GM12878 (cell line): ENCODE measurements around the gene TRIM41. TPM values are rescaled to one million over a fixed set of nuclear protein-coding genes. Genes with fewer than 3 reads are reported as not detected.

Experiments
- ATAC-seq: fragments of 200-7000 bp; cut with Tn5 transposase; 3 replicates; pipeline ENCODE4 v1.9.1; 2020; ENCODE audit warnings: mild to moderate bottlenecking, moderate library complexity
- BruUV-seq: library from RNA; stranded (reverse); fragments of 400-500 nt; replicated peaks from 2 replicates; lab custom pipeline; 2021; lab: Mats Ljungman, UMichigan
- CTCF ChIA-PET: fragments of 300-600 bp; sonication (Branson Sonifier 250); formaldehyde crosslinking; extraction: SDS; loops from one replicate; lab custom pipeline; 2021; ENCODE audit warnings: inconsistent platforms; lab: Yijun Ruan, JAX
- POLR2A ChIA-PET: fragments of 350-600 bp; formaldehyde crosslinking; extraction: SDS; loops from one replicate; lab custom pipeline; 2021; ENCODE audit warnings: inconsistent platforms; lab: Charles Lee
- RAD21 ChIA-PET: fragments of 300-600 bp; sonication (Branson Sonifier 250); formaldehyde crosslinking; loops from one replicate; lab custom pipeline; 2023; ENCODE audit warnings: antibody characterized with exemption; ENCODE audit not compliant: unreplicated experiment; lab: Charles Lee
- SMC1A ChIA-PET: fragments of 300-600 bp; sonication (Branson Sonifier 250); formaldehyde crosslinking; loops from one replicate; lab custom pipeline; 2023; ENCODE audit not compliant: unreplicated experiment, uncharacterized antibody; lab: Charles Lee
- DNase-seq: peaks from one replicate; pipeline ENCODE4 v3.0.0-alpha.2; 2011; ENCODE audit warnings: low read depth, low spot score
- FAIRE-seq: peaks from 3 replicates; lab custom pipeline; 2011; peaks lifted over from hg19 to GRCh38; lab: Jason Lieb, UNC
- H2AFZ ChIP-seq: 2 replicates; pipeline ENCODE4 v1.6.0; 2011; ENCODE audit warnings: low read depth, low read length, control low read depth; ENCODE audit not compliant: control insufficient read depth
- H3K27ac ChIP-seq: 2 replicates; pipeline ENCODE4 v1.5.1; 2011; ENCODE audit warnings: control low read depth; ENCODE audit not compliant: control insufficient read depth, insufficient read depth
- H3K27me3 ChIP-seq, 2 experiments: replicated peaks in 1 of 2; 2 replicates each; pipeline versions ENCODE4 v1.6.0 to v1.6.1; 2011; ENCODE audit warnings: low read length in 1 of 2; ENCODE audit not compliant: control insufficient read depth in 2 of 2, insufficient read depth in 2 of 2
- H3K36me3 ChIP-seq, 2 experiments: 2 replicates each; pipeline ENCODE4 v1.5.1; 2011; ENCODE audit warnings: low read length in 1 of 2; ENCODE audit not compliant: control insufficient read depth in 2 of 2, insufficient read depth in 2 of 2
- H3K4me1 ChIP-seq: 2 replicates; pipeline ENCODE4 v1.6.1; 2011; ENCODE audit warnings: mild to moderate bottlenecking, low read length, moderate library complexity, mixed read lengths; ENCODE audit not compliant: control insufficient read depth, insufficient read depth
- H3K4me2 ChIP-seq: 2 replicates; pipeline ENCODE4 v1.6.0; 2011; ENCODE audit warnings: control low read depth; ENCODE audit not compliant: control insufficient read depth, insufficient read depth
- H3K4me3 ChIP-seq: fragments of 200-600 bp; sonication (generic); 2 replicates; pipeline ENCODE4 v1.5.1; 2016
- H3K79me2 ChIP-seq: 2 replicates; pipeline ENCODE4 v1.6.0; 2011; ENCODE audit warnings: low read length; ENCODE audit not compliant: control insufficient read depth, insufficient read depth
- H3K9ac ChIP-seq: 2 replicates; pipeline ENCODE4 v1.8.0; 2011; ENCODE audit warnings: low read length, control low read depth, mixed read lengths; ENCODE audit not compliant: control insufficient read depth, insufficient read depth
- H3K9me3 ChIP-seq: replicated peaks from 3 replicates; pipeline ENCODE4 v1.5.1; 2011; ENCODE audit warnings: mild to moderate bottlenecking, low read length; ENCODE audit not compliant: control insufficient read depth, insufficient read depth
- H4K20me1 ChIP-seq: 2 replicates; pipeline ENCODE4 v1.6.0; 2011; ENCODE audit not compliant: control insufficient read depth, insufficient read depth
- CBX3 ChIP-seq: fragments of 200-600 bp; sonication (generic); IDR thresholded peaks from 2 replicates; pipeline ENCODE4 v1.6.1; 2016; ENCODE audit warnings: low read depth, borderline replicate concordance
- E4F1 ChIP-seq: fragments of 450-650 bp; IDR thresholded peaks from 2 replicates; pipeline ENCODE4 v1.6.1; 2018; ENCODE audit warnings: borderline replicate concordance, mild to moderate bottlenecking; ENCODE audit not compliant: partially characterized antibody
- EP300 ChIP-seq, 2 experiments: fragments of 150-350 bp in 1 of 2; IDR thresholded peaks; 2 replicates each; pipeline ENCODE4 v1.6.1; 2011 to 2012; ENCODE audit warnings: low read depth in 2 of 2, low read length in 2 of 2, borderline replicate concordance in 1 of 2, improper control_type of control experiment in 1 of 2, inconsistent platforms in 1 of 2; ENCODE audit not compliant: control insufficient read depth in 1 of 2
- ESRRA ChIP-seq: IDR thresholded peaks from 2 replicates; pipeline ENCODE4 v1.6.1; 2012; ENCODE audit warnings: mild to moderate bottlenecking, low read length, improper control_type of control experiment
- HDAC6 ChIP-seq: fragments of 200-600 bp; sonication (generic); IDR thresholded peaks from one replicate; pipeline ENCODE4 v1.8.0; 2017; ENCODE audit warnings: antibody characterized with exemption; ENCODE audit not compliant: unreplicated experiment
- MXI1 ChIP-seq: fragments of 150-350 bp; IDR thresholded peaks from 2 replicates; pipeline ENCODE4 v1.6.1; 2011; ENCODE audit warnings: low read depth, mild to moderate bottlenecking, inconsistent platforms, low read length, improper control_type of control experiment
- NBN ChIP-seq: fragments of 450-650 bp; IDR thresholded peaks from 2 replicates; pipeline ENCODE4 v1.6.1; 2016
- PBX3 ChIP-seq: IDR thresholded peaks from 2 replicates; pipeline ENCODE4 v1.6.1; 2011; ENCODE audit warnings: mild to moderate bottlenecking, low read depth, low read length, moderate library complexity; ENCODE audit not compliant: insufficient replicate concordance
- SMC3 ChIP-seq: IDR thresholded peaks from 2 replicates; pipeline ENCODE4 v1.6.1; 2011; ENCODE audit warnings: low read length, improper control_type of control experiment, borderline replicate concordance
- YY1 ChIP-seq: IDR thresholded peaks from 2 replicates; pipeline ENCODE4 v1.6.1; 2011; ENCODE audit warnings: low read depth, mild to moderate bottlenecking, low read length
- ZBED1 ChIP-seq: IDR thresholded peaks from 2 replicates; pipeline ENCODE4 v1.6.1; 2016; ENCODE audit warnings: borderline replicate concordance
- ZBTB11 ChIP-seq: fragments of 450-650 bp; formaldehyde crosslinking; IDR thresholded peaks from 2 replicates; pipeline ENCODE4 v1.5.0; 2022; ENCODE audit warnings: mild to moderate bottlenecking, missing genetic modification characterization
- ZZZ3 ChIP-seq: IDR thresholded peaks from 2 replicates; pipeline ENCODE4 v1.6.1; 2011; ENCODE audit warnings: low read depth; ENCODE audit not compliant: control insufficient read depth, insufficient read length
- WGBS: methylation state at CpG from one replicate; pipeline ENCODE4 v1.1.6; 2016; ENCODE audit warnings: low lambda C conversion rate; ENCODE audit not compliant: insufficient replicate concordance, insufficient coverage; ENCODE audit errors: missing lambda C conversion rate; 5-methylcytosine and 5-hydroxymethylcytosine counted together
- in situ Hi-C: fragments of 300-500 bp; cut with MboI; formaldehyde crosslinking; loops from 9 replicates; pipeline ENCODE4 v1.14.3; 2018; ENCODE audit warnings: mixed read lengths
- intact Hi-C: fragments of 100-400 bp; cut with micrococcal nuclease; formaldehyde crosslinking; loops from one replicate; pipeline ENCODE4 v1.14.2; 2022; ENCODE audit not compliant: unreplicated experiment
- polyA plus RNA-seq, 11 experiments: library from polyadenylated mRNA; depleted of rRNA in 4 of 11; unstranded in 6 of 11; stranded (reverse) in 5 of 11; fragments of >200 nt; fragmentation: Nextera tagmentation in 4 of 11; fragmentation: Illumina TruSeq in 1 of 11; extraction: Ambion mirVana in 4 of 11; extraction: Trizol in 1 of 11; gene quantifications; 1 replicate in 1 of 11; 2 replicates in 10 of 11; pipeline versions ENCODE4 v1.2.1 to v1.2.3, GENCODE V29; 2011 to 2016; ENCODE audit warnings: inconsistent platforms in 2 of 11, missing spikeins in 2 of 11, low read depth in 1 of 11
- total RNA-seq, 4 experiments: library from RNA; depleted of rRNA in 3 of 4; stranded (reverse); fragments of >200 nt in 3 of 4; fragmentation: Illumina TruSeq in 1 of 4; extraction: Trizol in 1 of 4; gene quantifications; 2 replicates each; pipeline versions ENCODE4 v1.2.1 to v1.2.3, GENCODE V29; 2013 to 2021

Gene TRIM41
- total and polyA plus RNA-seq, 10 of the 15 experiments (the other 5 are each of a cell fraction or from before 2014, with no cell fraction given): 1.0 to 28.9 (median 10.6) TPM

GRCh38 chr5:181246276-181247049, 23.4 kb downstream of the TRIM41 start:
- peaks cover 21% of the 10 kb centered on the region for H3K4me1 ChIP-seq
- peak overlapping the region; percentile 88 for H3K9ac ChIP-seq
- ChIA-PET SMC1A (interaction anchor here (0.7 to 2.2 kb wide), 5 partner anchors 8 to 416 kb away, joined by 3 to 6 read pairs (median 5); no protein-coding TSS in a partner anchor), RAD21 (interaction anchor here (1.0 to 1.6 kb wide), 2 partner anchors 23 to 62 kb away, joined by 3 to 5 read pairs; partner anchors contain the start of gene TRIM41), CTCF (interaction anchor here (0.6 to 3.5 kb wide), 4 partner anchors 8 to 62 kb away, joined by 3 to 12 read pairs (median 4); partner anchors contain the start of gene TRIM41), POLR2A (interaction anchor here (0.9 to 3.7 kb wide), 4 partner anchors 14 to 57 kb away, joined by 3 to 36 read pairs (median 17); partner anchors contain the start of genes TRIM41 and TRIM52)
- BruUV-seq: TSS peak; percentile 65
- FAIRE-seq (no peak), DNase-seq (no peak), ATAC-seq (peak; percentile 66)
- H2AFZ ChIP-seq: peak overlapping the region; percentile 79
- H3K27me3 ChIP-seq: no peaks in the 10 kb centered on the region
- in situ Hi-C loops: no loop called here
- peaks cover 88% of the 10 kb centered on the region for H3K79me2 ChIP-seq
- no peaks in the 10 kb centered on the region for H3K9me3 ChIP-seq
- H3K4me3 ChIP-seq: peak overlapping the region; percentile 98
- H4K20me1 ChIP-seq: peaks cover 7% of the 10 kb centered on the region; the same call in 1 of the 2 replicates
- peak overlapping the region; percentile 96 for H3K4me2 ChIP-seq
- H3K36me3 ChIP-seq: peaks cover 4 to 14% of the 10 kb centered on the region in 2 experiments; a peak in 3 of 4 replicates
- peak overlapping the region; percentile 92 for H3K27ac ChIP-seq
- intact Hi-C loops: no loop called here
- WGBS: 1% methylated on average over 39 of the region's 55 CpGs
- TF ChIP-seq CBX3 (no peak), NBN (peak; percentile 78), ZBTB11 (no peak), PBX3 (no peak), E4F1 (peak; percentile 42), ESRRA (no peak), MXI1 (peak; percentile 90), HDAC6 (no peak), YY1 (peak; percentile 55), ZBED1 (peak; percentile 47; the same call in 1 of the 2 replicates), EP300 (IDR thresholded peaks at IDR 0.05; ENCODE audit: borderline replicate concordance in 1 of 2, control insufficient read depth in 1 of 2, low read depth in 2 of 2, low read length in 2 of 2) (peak in 1 of 2 experiments; percentile 14; a peak in 1 of 4 replicates), SMC3 (no peak), ZZZ3 (no peak)
